NB4 (cell line): Measurements from ENCODE around the gene CEP128.

ENCODE experiments used
- POLR2A ChIP-seq: IDR thresholded peaks from 2 replicates; pipeline ENCODE4 v1.6.1; 2011; ENCODE audit warnings: mild to moderate bottlenecking; ENCODE audit not compliant: insufficient read length; ENCODE audit errors: extremely low read depth
- TF ChIP-seq, protein P1 (sequence below): IDR thresholded peaks from one replicate; pipeline ENCODE4 v1.5.1; 2012; ENCODE audit warnings: low read depth, low read length
- TF ChIP-seq, protein P2 (sequence below): IDR thresholded peaks from 2 replicates; pipeline ENCODE4 v1.6.1; 2011; ENCODE audit warnings: low read depth, low read length

DNA sequence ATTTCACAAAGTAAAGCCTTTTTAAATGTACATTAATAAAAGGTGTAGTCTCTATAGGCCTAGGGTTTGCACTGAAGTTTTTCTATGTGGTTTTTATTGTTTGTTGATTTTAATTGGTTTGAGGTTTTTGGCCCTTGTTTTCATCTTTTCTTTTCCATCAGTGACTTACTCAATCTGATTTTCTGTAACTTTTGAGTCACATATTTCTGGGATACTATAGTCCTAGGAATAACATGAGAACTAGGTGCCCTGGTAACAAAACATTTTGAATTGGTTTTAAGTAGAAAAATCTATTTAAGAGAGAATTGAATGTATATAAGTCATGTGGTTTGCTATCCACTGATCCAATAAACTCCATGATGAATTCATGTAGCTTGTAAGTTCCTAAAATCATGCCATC lies 311.9 kb downstream of the CEP128 start:
- TF ChIP-seq, protein P1, sequence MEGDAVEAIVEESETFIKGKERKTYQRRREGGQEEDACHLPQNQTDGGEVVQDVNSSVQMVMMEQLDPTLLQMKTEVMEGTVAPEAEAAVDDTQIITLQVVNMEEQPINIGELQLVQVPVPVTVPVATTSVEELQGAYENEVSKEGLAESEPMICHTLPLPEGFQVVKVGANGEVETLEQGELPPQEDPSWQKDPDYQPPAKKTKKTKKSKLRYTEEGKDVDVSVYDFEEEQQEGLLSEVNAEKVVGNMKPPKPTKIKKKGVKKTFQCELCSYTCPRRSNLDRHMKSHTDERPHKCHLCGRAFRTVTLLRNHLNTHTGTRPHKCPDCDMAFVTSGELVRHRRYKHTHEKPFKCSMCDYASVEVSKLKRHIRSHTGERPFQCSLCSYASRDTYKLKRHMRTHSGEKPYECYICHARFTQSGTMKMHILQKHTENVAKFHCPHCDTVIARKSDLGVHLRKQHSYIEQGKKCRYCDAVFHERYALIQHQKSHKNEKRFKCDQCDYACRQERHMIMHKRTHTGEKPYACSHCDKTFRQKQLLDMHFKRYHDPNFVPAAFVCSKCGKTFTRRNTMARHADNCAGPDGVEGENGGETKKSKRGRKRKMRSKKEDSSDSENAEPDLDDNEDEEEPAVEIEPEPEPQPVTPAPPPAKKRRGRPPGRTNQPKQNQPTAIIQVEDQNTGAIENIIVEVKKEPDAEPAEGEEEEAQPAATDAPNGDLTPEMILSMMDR = no peak
- no peak for TF ChIP-seq POLR2A
- TF ChIP-seq, protein P2, sequence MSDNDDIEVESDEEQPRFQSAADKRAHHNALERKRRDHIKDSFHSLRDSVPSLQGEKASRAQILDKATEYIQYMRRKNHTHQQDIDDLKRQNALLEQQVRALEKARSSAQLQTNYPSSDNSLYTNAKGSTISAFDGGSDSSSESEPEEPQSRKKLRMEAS = no peak
